ES-I3 (cell line): ENCODE results near the gene ANGPTL5.

Experiments used
- H3K36me3 ChIP-seq: 2 replicates; pipeline ENCODE4 v1.6.1; 2013; ENCODE audit warnings: mild to moderate bottlenecking, low read length, control low read depth, moderate library complexity; ENCODE audit not compliant: insufficient read depth
- H3K4me1 ChIP-seq: 2 replicates; pipeline ENCODE4 v1.6.1; 2013; ENCODE audit warnings: mild to moderate bottlenecking, control low read depth, low read length; ENCODE audit not compliant: insufficient read depth
- H3K9ac ChIP-seq: 2 replicates; pipeline ENCODE4 v1.6.1; 2013; ENCODE audit warnings: low read depth, mild to moderate bottlenecking, low read length, moderate library complexity
- H3K9me3 ChIP-seq: 2 replicates; pipeline ENCODE4 v1.6.1; 2013; ENCODE audit warnings: mild to moderate bottlenecking, low read length, moderate library complexity; ENCODE audit not compliant: control insufficient read depth, insufficient read depth

The ANGPTL5 gene

DNA sequence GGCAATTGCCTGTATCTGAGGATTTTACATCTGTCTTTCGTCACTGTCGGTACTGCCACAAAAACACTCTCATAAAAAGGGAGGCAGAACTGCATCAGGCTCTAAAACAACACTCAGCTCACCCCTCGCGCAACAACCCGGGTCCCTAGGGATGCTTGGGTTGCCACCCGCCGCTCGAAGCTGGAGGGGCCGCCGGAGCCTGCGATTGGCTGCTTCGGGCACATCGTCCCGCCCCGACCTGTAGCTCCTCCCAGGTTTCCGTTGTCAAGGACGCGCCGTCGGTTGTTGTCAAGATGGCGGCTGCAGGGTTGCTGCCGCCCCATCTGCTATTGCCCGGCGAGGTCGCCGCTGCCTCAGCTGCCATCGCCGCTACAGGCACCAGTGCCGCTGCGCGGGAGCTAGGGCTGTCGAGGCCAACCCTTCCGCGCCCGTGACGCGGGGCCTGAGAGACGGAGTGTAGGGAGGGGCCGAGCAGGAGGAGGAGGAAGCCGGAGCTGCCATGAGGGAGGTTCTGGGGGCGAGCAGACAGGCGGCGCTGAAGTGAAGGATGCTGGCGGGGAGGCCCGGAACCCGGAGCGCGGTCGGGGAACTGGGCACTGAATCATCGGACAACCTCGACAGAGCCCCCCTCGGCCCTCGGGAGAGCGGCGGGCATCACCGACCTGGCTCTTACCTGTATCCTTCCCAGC lies 1.4 kb downstream of the ANGPTL5 start, which contains the start of gene CEP126:
Gene CEP126, plus strand, starts transcription at position 273 of the 689 bp plus-strand sequence. Its CDS starts 275 bp downstream, at position 548.
- peak within 1 kb of the TSS; percentile 81 for H3K9ac ChIP-seq
- H3K9me3 ChIP-seq: no peaks in the 10 kb centered on the region
- H3K4me1 ChIP-seq: peaks cover 8% of the 10 kb centered on the region; the same call in 1 of the 2 replicates
- no peaks in the 10 kb centered on the region for H3K36me3 ChIP-seq

DNA sequence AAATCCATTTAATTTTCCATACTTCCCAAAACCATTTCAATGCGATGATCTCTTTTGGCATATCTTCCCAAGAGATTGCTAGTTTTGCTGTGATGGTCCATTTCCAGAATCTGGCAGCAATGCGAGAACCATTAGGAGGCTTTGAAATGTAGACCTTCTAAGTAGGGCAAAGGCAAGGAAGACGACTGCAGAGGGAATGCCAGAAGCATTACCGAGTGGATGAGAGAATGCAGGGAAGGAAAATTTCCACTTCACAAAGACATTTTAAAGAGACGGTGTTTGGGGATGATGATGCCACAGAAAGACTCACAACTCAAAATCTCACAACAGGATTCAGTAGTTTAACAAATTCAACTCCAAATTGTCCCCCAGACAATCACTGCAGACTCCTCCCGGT lies 2.0 kb downstream of the ANGPTL5 start:
- H3K9me3 ChIP-seq: no peaks in the 10 kb centered on the region
- H3K9ac ChIP-seq: peak overlapping the region; percentile 81; the same call in 1 of the 2 replicates
- no peaks in the 10 kb centered on the region for H3K36me3 ChIP-seq
- peaks cover 8% of the 10 kb centered on the region; the same call in 1 of the 2 replicates for H3K4me1 ChIP-seq

DNA sequence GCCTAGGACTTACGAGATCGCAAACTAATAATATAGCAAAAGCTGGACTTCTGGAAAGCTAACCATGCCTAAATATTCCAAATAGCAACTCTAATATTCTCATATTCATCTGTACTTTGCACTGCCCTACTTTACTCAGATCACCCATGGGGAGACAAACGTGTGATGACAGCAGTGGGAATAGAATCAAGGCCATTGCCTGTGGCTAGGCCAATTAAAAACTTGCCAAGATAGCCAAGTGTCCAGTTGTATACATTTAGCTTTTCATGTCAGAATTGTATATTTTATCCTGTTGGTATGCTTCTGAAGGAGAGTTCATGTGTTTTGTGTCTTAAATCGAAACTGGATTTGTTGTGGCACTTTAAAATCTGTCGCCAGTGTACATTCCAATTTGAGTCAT lies 2.7 kb downstream of the ANGPTL5 start:
- no peaks in the 10 kb centered on the region for H3K9me3 ChIP-seq
- H3K4me1 ChIP-seq: peaks cover 8% of the 10 kb centered on the region; the same call in 1 of the 2 replicates
- no peaks in the 10 kb centered on the region for H3K36me3 ChIP-seq
- H3K9ac ChIP-seq: no peak overlapping the region

DNA sequence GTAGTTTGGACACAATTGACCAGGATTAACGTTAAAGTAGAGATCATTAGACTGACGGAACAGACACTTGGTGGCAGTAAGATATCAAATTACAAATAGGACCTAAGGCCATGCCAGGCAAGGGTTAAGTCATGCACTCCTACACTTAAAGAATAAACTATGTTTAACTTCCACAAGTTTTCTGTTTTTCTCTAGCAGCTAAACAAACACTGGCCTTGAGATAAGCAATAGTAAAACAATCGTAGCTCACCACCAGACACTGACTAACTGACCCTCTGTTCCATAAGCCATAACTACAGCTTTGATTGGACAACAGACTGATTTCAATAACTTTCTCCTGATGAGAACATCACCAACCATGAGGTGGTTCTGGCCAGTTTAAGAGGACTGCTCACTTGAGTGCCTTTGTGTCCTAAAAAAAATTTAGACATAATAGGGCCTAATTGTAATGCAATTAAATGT lies 3.5 kb downstream of the ANGPTL5 start:
- Histone ChIP-seq H3K9ac (no peak overlapping the region), H3K9me3 (no peaks in the 10 kb centered on the region), H3K36me3 (no peaks in the 10 kb centered on the region), H3K4me1 (peaks cover 8% of the 10 kb centered on the region; the same call in 1 of the 2 replicates)

DNA sequence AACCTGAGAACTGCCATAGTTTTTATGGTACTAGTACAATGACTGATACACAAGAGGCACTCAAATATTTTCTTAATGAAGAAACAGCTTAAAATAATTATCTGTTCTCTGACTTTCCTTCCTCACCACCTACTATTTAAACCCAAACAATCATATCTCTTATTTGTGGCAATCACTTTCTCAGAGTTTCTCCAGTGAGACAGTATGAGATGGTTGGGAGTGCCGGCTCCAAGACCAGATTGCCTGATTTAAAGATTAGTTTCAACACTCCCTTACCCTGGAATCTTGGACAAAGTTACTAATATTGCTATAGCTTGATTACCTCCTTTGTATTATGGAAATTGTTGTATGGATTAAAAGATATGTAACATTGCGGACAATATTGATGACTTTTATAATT lies 7.2 kb downstream of the ANGPTL5 start:
- no peaks in the 10 kb centered on the region for H3K36me3 ChIP-seq
- no peak overlapping the region for H3K9ac ChIP-seq
- peaks cover 2% of the 10 kb centered on the region; the same call in 1 of the 2 replicates for H3K4me1 ChIP-seq
- H3K9me3 ChIP-seq: no peaks in the 10 kb centered on the region

DNA sequence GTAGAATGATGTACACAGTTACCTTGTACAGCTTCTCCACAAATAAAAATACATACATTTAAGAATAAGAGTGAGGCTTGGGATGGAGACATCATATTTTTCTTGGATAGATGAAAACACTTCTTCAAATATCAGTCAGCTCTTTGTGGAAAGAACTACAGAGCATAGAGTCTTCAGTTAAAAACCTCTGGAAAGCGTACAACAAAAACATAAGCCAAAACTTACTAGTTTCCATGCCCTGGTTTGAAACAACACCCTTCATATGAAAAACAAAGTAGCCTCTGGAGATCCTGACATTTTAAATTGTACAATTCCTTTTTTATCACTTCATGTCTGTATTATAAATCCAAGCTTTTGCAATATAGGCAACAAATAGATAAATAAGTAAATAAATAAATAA lies 8.5 kb downstream of the ANGPTL5 start:
- no peak overlapping the region for H3K9ac ChIP-seq
- no peaks in the 10 kb centered on the region for H3K36me3 ChIP-seq
- H3K4me1 ChIP-seq: no peaks in the 10 kb centered on the region
- no peaks in the 10 kb centered on the region for H3K9me3 ChIP-seq

DNA sequence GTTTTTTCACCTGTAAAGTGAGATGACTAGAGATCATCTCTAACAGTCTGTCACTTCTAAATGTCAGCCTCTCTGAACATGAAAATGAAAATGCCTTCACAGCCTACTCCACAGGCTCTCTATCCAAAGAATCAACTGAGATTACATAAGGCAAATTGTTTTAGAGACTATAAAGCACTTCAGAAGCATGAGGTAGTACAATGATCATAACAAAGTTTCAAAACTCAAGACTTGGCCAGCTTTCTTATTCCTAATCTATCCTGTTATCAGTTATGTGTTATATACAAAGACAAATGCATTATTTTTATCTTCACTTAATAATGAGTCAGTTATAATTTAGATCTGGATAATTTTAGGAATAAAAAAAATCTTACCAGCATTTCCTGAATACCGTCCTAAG lies 21.8 kb downstream of the ANGPTL5 start:
- H3K9ac ChIP-seq: no peak overlapping the region
- H3K36me3 ChIP-seq: no peaks in the 10 kb centered on the region
- no peaks in the 10 kb centered on the region for H3K9me3 ChIP-seq
- no peaks in the 10 kb centered on the region for H3K4me1 ChIP-seq

DNA sequence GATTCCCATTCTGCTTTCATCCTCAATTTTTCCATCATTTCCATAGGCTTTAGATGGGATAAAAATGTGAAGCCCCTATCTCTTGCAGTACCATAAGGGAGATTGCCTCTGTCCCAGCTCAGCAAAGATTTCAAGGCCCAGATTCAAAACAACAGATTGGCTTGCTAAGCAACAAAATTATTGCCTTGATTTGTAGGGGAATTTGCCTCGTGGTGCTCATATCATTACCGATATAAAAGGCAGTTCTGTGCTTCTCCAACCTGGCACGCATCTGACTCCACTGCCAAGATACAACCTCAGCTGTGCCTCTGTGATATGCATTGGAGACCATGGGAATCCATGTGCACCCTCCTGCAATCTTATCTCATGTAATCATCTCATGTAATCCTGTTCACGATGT lies 26.6 kb downstream of the ANGPTL5 start:
- Histone ChIP-seq H3K9ac (no peak overlapping the region), H3K36me3 (no peaks in the 10 kb centered on the region), H3K9me3 (no peaks in the 10 kb centered on the region), H3K4me1 (no peaks in the 10 kb centered on the region)

DNA sequence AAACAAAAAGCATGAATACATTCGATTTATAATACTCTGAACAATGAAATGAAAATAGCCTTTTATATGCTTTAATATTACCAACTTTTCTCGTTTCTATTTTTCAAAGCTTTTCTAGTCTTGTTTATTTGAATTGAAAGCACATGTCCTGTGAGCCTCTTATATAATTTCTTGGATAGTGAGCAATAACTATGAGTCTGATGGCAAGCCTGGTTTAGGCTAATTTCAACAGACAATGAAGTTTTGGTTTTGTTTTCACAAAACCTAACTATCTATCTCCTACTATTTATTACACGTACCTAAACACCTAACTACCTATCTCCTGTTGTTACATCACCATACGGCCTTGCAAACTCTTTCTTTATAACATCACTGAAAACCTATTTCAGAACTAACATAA lies 30.7 kb downstream of the ANGPTL5 start:
- Histone ChIP-seq H3K36me3 (no peaks in the 10 kb centered on the region), H3K9me3 (no peaks in the 10 kb centered on the region), H3K4me1 (no peaks in the 10 kb centered on the region), H3K9ac (no peak overlapping the region)

DNA sequence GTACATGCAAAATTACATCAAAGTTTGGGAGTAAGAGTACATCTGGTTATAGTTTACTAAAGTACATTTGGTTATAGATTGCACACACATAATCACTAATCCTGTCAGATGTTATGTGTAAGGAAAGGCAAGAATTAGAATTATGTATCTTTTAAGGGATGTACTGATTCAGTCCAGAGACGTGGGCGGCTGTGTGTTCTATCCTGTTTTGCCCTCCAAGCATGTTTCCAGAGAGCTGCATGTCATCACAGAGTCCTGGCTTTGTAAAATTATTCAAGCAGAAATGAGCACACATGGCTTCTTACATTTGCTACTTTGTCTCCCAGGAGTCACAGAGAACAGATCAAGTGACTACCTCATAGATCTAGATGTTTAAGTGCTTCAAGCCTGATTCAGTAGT lies 34.7 kb downstream of the ANGPTL5 start:
- Histone ChIP-seq H3K9ac (no peak overlapping the region), H3K4me1 (no peaks in the 10 kb centered on the region), H3K36me3 (no peaks in the 10 kb centered on the region), H3K9me3 (no peaks in the 10 kb centered on the region)

DNA sequence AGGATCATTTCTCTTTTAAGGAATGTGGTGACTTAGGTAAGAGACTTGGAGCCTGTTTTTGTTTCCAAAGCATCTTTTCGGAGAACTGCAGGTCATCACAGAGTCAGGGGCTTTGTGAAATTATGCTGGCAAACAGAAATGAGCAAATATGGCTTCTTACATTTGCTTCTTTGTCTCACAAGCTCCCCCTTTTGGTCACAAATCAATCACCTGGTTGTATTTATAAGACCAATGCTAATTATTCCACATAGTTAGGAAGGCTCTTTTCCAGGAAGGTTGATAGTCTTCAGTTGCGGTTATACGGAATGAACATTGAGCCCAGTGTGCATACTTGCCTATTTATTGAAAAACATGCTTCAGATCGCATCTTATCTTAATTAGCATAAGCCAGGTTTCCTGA lies 36.1 kb downstream of the ANGPTL5 start:
- no peaks in the 10 kb centered on the region for H3K36me3 ChIP-seq
- no peaks in the 10 kb centered on the region for H3K4me1 ChIP-seq
- no peaks in the 10 kb centered on the region for H3K9me3 ChIP-seq
- no peak overlapping the region for H3K9ac ChIP-seq

DNA sequence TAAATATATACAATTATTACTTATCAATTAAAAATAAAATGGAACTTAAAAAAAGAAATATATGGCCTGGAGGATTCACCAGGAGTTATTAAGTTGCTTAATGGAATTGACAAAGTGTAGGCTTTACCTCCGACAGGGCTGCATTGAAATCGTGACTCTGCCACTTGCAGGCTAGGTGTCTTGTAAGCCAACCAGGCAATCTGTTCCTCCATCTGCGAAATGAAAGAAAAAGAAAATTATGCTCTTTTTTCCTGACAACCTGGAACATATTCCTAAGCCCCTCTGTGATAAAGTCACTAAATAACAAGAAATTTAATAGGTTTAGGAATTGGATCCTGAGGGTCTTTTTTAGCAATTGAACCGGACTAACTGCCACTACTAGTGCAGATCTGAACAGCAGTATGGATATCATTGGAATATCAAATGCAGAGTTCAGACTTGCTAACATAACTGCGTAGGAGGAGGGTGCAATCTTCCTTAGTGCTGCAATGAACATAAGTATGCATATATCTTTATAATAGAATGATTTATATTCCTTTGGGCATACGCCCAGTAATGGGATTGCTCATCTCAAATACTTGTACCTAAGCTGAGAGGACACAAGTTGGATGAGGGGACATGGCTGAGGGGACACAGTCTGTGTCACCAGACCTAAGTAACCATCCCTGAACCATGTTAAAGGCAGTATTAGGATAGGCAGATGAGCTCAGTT lies 44.0 kb downstream of the ANGPTL5 start:
- no peak overlapping the region for H3K9ac ChIP-seq
- no peaks in the 10 kb centered on the region for H3K36me3 ChIP-seq
- no peaks in the 10 kb centered on the region for H3K9me3 ChIP-seq
- H3K4me1 ChIP-seq: no peaks in the 10 kb centered on the region

DNA sequence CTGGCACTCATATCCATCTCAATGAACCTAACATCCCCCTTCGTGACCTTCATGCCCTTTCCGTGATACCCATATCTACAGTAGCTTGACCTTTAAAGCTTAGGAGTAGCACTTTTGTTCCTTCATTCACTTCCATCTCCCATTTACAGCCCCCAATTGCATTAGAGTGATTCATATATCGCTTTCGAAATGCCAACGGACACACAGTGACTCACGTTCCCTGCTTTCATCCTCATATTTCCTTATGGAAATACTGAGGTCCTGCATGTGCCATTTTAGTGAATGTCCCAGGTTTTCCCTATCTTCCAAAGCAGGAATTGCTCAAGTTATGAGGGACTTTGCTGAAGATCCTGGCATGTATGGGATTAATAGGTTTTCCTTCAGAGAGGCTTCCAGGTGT lies 45.8 kb downstream of the ANGPTL5 start:
- Histone ChIP-seq H3K9ac (no peak overlapping the region), H3K9me3 (no peaks in the 10 kb centered on the region), H3K36me3 (no peaks in the 10 kb centered on the region), H3K4me1 (no peaks in the 10 kb centered on the region)

DNA sequence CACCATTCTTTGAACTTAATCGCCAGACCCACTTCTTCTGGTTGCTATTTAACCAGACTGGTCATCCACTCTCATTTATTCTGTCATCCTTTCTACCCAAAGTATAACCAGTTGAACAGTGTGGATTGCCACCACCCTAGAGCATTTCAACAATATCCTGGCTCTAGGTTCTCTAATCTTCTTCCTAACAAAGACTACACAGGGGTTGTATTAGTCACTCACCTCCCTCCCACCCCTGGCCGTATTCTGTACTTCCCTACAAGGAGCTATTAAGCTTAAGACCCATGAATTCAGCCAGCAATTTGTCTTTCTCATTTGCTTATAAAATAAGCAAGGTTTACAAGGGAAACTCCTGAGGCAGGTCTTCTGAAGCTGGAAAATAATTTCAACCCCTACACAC lies 48.4 kb downstream of the ANGPTL5 start:
- peaks cover 3% of the 10 kb centered on the region for H3K4me1 ChIP-seq
- peaks cover 10% of the 10 kb centered on the region; the same call in 1 of the 2 replicates for H3K9me3 ChIP-seq
- no peaks in the 10 kb centered on the region for H3K36me3 ChIP-seq
- H3K9ac ChIP-seq: no peak overlapping the region
